SK-N-SH treated with all-trans-retinoic acid at 6 μM for 48 hours (cell line): ENCODE data around the gene PARVG.

Source experiments
- ATAC-seq: fragments of 200-7000 bp; cut with Tn5 transposase; 3 replicates; pipeline ENCODE4 v1.9.1; 2020; ENCODE audit warnings: mild to moderate bottlenecking, moderate library complexity
- ARNTL ChIP-seq: fragments of 450-650 bp; formaldehyde crosslinking; IDR thresholded peaks from 2 replicates; pipeline ENCODE4 v1.5.0; 2020; ENCODE audit warnings: low read depth, mild to moderate bottlenecking, moderate library complexity, borderline replicate concordance
- BACH2 ChIP-seq: fragments of 250-450 bp; sonication (Bioruptor Pico); IDR thresholded peaks from 2 replicates; pipeline ENCODE4 v1.9.0; 2021; ENCODE audit warnings: mild to moderate bottlenecking, borderline replicate concordance
- CREB5 ChIP-seq: fragments of 250-450 bp; sonication (Bioruptor Pico); IDR thresholded peaks from 2 replicates; pipeline ENCODE4 v1.5.1; 2020; ENCODE audit warnings: low read depth, mild to moderate bottlenecking, moderate library complexity
- CSDC2 ChIP-seq: fragments of 250-450 bp; sonication (Bioruptor Pico); IDR thresholded peaks from 2 replicates; pipeline ENCODE4 v1.5.0; 2020; ENCODE audit warnings: mild to moderate bottlenecking, moderate library complexity
- ESRRG ChIP-seq: fragments of 250-450 bp; sonication (Bioruptor Pico); IDR thresholded peaks from 2 replicates; pipeline ENCODE4 v1.6.1; 2021; ENCODE audit warnings: mild to moderate bottlenecking
- GLIS3 ChIP-seq: fragments of 250-450 bp; sonication (Bioruptor Pico); IDR thresholded peaks from 2 replicates; pipeline ENCODE4 v1.5.0; 2020; ENCODE audit warnings: mild to moderate bottlenecking, moderate library complexity
- OSR1 ChIP-seq: fragments of 250-450 bp; sonication (Bioruptor Pico); IDR thresholded peaks from 2 replicates; pipeline ENCODE4 v1.8.0; 2022; ENCODE audit warnings: moderate library complexity, mild to moderate bottlenecking, inconsistent platforms
- PATZ1 ChIP-seq: fragments of 250-450 bp; sonication (Bioruptor Pico); IDR thresholded peaks from 2 replicates; pipeline ENCODE4 v1.8.0; 2020; ENCODE audit warnings: mild to moderate bottlenecking, moderate library complexity, borderline replicate concordance
- PPARA ChIP-seq: fragments of 250-450 bp; sonication (Bioruptor Pico); IDR thresholded peaks from 2 replicates; pipeline ENCODE4 v1.5.0; 2020; ENCODE audit warnings: mild to moderate bottlenecking, borderline replicate concordance
- RARB ChIP-seq: fragments of 250-450 bp; sonication (Bioruptor Pico); IDR thresholded peaks from 2 replicates; pipeline ENCODE4 v1.8.0; 2021; ENCODE audit warnings: mild to moderate bottlenecking, moderate library complexity
- SNAI2 ChIP-seq: fragments of 250-450 bp; sonication (Bioruptor Pico); IDR thresholded peaks from 2 replicates; pipeline ENCODE4 v1.5.0; 2020; ENCODE audit warnings: mild to moderate bottlenecking, moderate library complexity
- TCF4 ChIP-seq: fragments of 250-450 bp; sonication (Bioruptor Pico); IDR thresholded peaks from 2 replicates; pipeline ENCODE4 v1.8.0; 2021; ENCODE audit warnings: mild to moderate bottlenecking, moderate library complexity, borderline replicate concordance
- TOX ChIP-seq: fragments of 250-450 bp; sonication (Bioruptor Pico); IDR thresholded peaks from 2 replicates; pipeline ENCODE4 v1.8.0; 2021; ENCODE audit warnings: mild to moderate bottlenecking, moderate library complexity, borderline replicate concordance
- ZC3H10 ChIP-seq: fragments of 250-450 bp; sonication (Bioruptor Pico); IDR thresholded peaks from 2 replicates; pipeline ENCODE4 v1.5.1; 2021; ENCODE audit warnings: mild to moderate bottlenecking, moderate library complexity
- ZFP3 ChIP-seq: fragments of 250-450 bp; sonication (Bioruptor Pico); IDR thresholded peaks from 2 replicates; pipeline ENCODE4 v1.5.0; 2020; ENCODE audit warnings: mild to moderate bottlenecking, moderate library complexity
- ZFP30 ChIP-seq: fragments of 450-650 bp; formaldehyde crosslinking; IDR thresholded peaks from 2 replicates; pipeline ENCODE4 v1.5.0; 2022; ENCODE audit warnings: mild to moderate bottlenecking, moderate library complexity
- ZNF565 ChIP-seq: fragments of 450-650 bp; formaldehyde crosslinking; conservative IDR thresholded peaks from 2 replicates; pipeline ENCODE4 v1.5.0; 2020; ENCODE audit warnings: low read depth, mild to moderate bottlenecking, moderate library complexity
- ZNF70 ChIP-seq: fragments of 450-650 bp; formaldehyde crosslinking; IDR thresholded peaks from 2 replicates; pipeline ENCODE4 v1.5.0; 2020; ENCODE audit warnings: mild to moderate bottlenecking, moderate library complexity
- ZNF8 ChIP-seq: fragments of 450-650 bp; formaldehyde crosslinking; IDR thresholded peaks from 2 replicates; pipeline ENCODE4 v1.5.0; 2020; ENCODE audit warnings: mild to moderate bottlenecking, moderate library complexity
- TF ChIP-seq, protein P1 (sequence below): fragments of 250-450 bp; sonication (Bioruptor Pico); IDR thresholded peaks from 2 replicates; pipeline ENCODE4 v1.5.0; 2020; ENCODE audit warnings: mild to moderate bottlenecking, moderate library complexity
- TF ChIP-seq, protein P2 (sequence below): fragments of 250-450 bp; sonication (Bioruptor Pico); IDR thresholded peaks from 2 replicates; pipeline ENCODE4 v1.8.0; 2021; ENCODE audit warnings: low read depth, mild to moderate bottlenecking, moderate library complexity, borderline replicate concordance
- TF ChIP-seq, protein P3 (sequence below): fragments of 250-450 bp; sonication (Bioruptor Pico); IDR thresholded peaks from 2 replicates; pipeline ENCODE4 v1.5.1; 2021; ENCODE audit warnings: mild to moderate bottlenecking, moderate library complexity

Gene PARVG

DNA sequence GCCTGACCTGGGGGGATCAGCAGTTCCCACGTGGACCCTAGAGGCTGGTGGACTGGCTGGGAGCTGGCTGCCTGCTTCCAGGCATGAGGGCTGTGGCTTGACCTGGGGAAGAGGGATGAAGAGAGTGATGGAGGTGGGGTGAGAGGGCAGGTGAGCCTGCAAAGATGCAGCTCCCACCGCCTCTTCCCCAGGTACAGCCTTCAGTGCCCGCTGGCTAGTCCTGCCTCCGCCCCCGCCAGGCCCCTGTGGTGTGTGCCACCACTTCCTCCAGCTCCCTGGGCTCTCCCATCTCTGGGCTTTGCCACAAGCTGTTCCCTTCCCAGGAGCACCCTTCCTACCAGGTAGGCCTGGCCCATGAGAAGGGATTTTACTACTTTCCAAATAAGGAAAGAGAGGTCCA lies 19.1 kb downstream of the PARVG start:
- ATAC-seq = no peak
- no peak for TF ChIP-seq OSR1
- TF ChIP-seq CREB5 (CRISPR knock-in tag) = no peak

DNA sequence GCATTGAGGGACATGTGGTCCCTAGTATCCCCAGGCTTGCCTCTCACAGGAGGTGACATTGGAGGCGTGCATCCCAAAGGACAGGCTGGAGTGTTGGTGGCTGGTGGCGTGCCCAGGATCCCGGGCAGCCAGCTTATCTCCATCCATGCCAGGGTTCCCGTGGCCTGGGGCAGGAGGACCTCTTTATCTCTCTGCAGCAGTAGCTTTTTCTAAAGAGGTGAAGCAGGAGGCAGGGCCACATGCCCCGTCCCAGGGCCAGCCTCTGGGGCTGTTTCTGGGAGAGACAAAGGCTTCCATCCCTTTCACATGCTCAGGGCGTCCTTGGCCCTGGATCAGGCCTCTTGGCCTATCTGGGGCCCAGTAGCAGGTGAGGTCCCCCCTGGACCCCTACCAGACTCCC lies 19.7 kb downstream of the PARVG start:
- TF ChIP-seq TOX (CRISPR knock-in tag) = no peak
- no peak for ATAC-seq

DNA sequence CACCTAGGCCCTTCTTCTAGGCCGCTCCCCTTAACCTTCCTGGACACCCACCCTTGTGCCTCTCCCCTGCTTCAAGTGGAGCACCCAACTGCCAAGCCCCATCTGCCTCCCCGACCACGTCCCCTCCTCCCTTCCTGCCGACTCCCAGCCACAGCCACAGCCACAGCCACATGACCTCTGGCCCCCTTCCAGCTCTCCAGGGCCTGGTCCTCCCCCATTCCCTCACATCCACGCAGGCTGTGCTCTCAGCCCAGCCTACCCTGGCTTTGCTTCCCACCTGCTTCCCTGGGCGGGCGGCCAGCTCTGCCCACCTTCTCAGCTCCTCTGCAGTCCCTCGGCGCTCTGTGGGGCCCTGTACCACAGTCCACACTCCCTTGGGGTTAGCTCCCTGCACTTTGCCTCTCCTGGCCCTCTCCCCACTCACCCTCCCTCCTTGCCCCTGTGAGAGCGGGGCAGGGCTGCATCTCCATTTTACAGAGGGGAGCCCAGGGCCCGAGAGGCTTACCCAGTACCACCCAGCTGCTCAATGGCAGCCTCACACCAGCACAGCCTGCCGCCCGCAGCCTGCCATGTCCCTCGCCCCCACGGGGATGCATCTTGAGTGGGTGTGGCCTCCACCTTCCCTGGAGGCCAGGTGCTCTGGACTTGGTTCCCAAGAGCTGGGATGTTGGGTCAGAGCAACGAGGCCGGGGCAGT lies 20.3 kb downstream of the PARVG start:
- ATAC-seq = no peak
- TF ChIP-seq ZC3H10 (CRISPR knock-in tag) (no peak), CSDC2 (CRISPR knock-in tag) (no peak), TCF4 (CRISPR knock-in tag) (no peak), PATZ1 (CRISPR knock-in tag) (no peak), TOX (CRISPR knock-in tag) (no peak), CREB5 (CRISPR knock-in tag) (no peak), ZFP3 (CRISPR knock-in tag) (no peak), ZNF8 (CRISPR knock-in tag) (no peak), ZNF565 (CRISPR knock-in tag) (no peak), ZFP30 (no peak), RARB (CRISPR knock-in tag) (no peak), GLIS3 (CRISPR knock-in tag) (no peak), ZNF70 (CRISPR knock-in tag) (no peak), ESRRG (CRISPR knock-in tag) (no peak), PPARA (CRISPR knock-in tag) (no peak)
- TF ChIP-seq, protein P1, sequence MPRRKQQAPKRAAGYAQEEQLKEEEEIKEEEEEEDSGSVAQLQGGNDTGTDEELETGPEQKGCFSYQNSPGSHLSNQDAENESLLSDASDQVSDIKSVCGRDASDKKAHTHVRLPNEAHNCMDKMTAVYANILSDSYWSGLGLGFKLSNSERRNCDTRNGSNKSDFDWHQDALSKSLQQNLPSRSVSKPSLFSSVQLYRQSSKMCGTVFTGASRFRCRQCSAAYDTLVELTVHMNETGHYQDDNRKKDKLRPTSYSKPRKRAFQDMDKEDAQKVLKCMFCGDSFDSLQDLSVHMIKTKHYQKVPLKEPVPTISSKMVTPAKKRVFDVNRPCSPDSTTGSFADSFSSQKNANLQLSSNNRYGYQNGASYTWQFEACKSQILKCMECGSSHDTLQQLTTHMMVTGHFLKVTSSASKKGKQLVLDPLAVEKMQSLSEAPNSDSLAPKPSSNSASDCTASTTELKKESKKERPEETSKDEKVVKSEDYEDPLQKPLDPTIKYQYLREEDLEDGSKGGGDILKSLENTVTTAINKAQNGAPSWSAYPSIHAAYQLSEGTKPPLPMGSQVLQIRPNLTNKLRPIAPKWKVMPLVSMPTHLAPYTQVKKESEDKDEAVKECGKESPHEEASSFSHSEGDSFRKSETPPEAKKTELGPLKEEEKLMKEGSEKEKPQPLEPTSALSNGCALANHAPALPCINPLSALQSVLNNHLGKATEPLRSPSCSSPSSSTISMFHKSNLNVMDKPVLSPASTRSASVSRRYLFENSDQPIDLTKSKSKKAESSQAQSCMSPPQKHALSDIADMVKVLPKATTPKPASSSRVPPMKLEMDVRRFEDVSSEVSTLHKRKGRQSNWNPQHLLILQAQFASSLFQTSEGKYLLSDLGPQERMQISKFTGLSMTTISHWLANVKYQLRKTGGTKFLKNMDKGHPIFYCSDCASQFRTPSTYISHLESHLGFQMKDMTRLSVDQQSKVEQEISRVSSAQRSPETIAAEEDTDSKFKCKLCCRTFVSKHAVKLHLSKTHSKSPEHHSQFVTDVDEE (CRISPR knock-in tag) = no peak

DNA sequence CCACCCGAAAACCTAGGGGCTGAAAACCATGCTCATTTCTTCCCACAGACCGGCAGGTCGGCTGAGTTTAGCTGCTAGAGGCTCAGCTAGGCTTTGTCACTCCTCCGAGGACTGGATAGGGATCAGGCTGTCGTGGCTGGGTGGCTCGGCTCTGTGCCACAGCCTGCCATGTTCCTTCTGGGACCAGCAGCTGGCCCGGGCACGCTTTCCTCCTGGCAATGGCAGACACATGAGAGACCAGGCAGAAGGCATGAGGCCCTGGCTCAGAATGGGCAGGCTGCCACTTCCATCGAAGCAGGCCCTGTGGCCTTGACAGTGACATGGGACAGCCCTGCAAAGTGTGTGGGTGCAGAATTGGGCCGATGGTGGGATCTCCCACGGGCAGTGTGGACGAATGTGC lies 20.9 kb downstream of the PARVG start:
- TF ChIP-seq, protein P2, sequence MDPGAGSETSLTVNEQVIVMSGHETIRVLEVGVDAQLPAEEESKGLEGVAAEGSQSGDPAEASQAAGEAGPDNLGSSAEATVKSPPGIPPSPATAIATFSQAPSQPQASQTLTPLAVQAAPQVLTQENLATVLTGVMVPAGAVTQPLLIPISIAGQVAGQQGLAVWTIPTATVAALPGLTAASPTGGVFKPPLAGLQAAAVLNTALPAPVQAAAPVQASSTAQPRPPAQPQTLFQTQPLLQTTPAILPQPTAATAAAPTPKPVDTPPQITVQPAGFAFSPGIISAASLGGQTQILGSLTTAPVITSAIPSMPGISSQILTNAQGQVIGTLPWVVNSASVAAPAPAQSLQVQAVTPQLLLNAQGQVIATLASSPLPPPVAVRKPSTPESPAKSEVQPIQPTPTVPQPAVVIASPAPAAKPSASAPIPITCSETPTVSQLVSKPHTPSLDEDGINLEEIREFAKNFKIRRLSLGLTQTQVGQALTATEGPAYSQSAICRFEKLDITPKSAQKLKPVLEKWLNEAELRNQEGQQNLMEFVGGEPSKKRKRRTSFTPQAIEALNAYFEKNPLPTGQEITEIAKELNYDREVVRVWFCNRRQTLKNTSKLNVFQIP (CRISPR knock-in tag) = no peak
- TF ChIP-seq SNAI2 (CRISPR knock-in tag) = no peak
- no peak for TF ChIP-seq ARNTL (CRISPR knock-in tag)
- TF ChIP-seq ZNF8 (CRISPR knock-in tag) = no peak
- TF ChIP-seq GLIS3 (CRISPR knock-in tag) = no peak
- no peak for TF ChIP-seq TCF4 (CRISPR knock-in tag)
- no peak for TF ChIP-seq BACH2
- no peak for TF ChIP-seq CREB5 (CRISPR knock-in tag)
- no peak for TF ChIP-seq OSR1
- no peak for TF ChIP-seq TOX (CRISPR knock-in tag)
- TF ChIP-seq ZC3H10 (CRISPR knock-in tag) = no peak
- TF ChIP-seq, protein P3, sequence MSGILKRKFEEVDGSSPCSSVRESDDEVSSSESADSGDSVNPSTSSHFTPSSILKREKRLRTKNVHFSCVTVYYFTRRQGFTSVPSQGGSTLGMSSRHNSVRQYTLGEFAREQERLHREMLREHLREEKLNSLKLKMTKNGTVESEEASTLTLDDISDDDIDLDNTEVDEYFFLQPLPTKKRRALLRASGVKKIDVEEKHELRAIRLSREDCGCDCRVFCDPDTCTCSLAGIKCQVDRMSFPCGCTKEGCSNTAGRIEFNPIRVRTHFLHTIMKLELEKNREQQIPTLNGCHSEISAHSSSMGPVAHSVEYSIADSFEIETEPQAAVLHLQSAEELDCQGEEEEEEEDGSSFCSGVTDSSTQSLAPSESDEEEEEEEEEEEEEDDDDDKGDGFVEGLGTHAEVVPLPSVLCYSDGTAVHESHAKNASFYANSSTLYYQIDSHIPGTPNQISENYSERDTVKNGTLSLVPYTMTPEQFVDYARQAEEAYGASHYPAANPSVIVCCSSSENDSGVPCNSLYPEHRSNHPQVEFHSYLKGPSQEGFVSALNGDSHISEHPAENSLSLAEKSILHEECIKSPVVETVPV (CRISPR knock-in tag) = no peak

More for the DNA sequence above, 20.9 kb downstream of the PARVG start:
- no peak for ATAC-seq
